Measurements from ENCODE around the gene CYP26C1.
A peak's percentile ranks its signal among the peaks of the same experiment; 100 is the strongest.

CYP26C1 gene

DNA sequence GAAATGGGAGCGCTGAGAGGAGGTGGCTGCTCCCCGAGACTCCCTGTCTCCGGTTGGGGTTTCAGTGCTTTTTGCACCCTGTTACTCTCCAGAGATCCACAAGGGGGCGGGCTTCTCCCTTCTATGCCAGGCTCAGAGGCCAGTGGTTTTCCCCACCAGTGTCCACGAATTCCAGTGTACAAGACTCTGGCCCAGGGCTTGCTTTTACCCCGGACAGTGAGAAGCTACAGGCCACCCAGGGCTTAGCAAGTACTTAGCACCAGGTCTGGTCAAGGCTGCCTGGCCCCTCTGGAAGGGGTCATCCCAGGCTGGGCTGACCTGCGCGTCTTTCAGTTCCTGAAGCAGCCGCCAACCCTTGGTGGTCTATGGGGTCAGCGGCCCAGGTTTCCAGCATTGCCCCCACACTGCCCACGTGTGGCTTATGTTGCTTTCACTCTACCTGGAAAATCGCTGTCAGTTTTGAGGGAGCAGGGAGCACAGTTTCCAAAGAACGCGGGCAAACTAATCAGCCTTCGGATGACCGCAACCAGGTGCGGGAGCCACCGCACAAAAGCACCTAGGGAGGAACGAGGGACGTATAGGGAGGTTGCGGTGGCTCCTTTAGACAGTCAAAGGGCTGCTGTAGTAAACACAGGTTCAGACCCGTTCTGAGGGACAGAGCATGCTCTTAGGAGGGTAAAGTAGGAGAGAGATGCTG lies 19.9 kb downstream of the CYP26C1 start:
- Mint-ChIP-seq H3K4me1 (ENCODE audit: low read depth) (peaks cover 7% of the 10 kb centered on the region), H3K27me3 (peaks cover 63% of the 10 kb centered on the region), H3K27ac (no peak overlapping the region), H3K4me3 (no peak overlapping the region), H3K36me3 (ENCODE audit: low read depth) (no peaks in the 10 kb centered on the region), H3K9me3 (no peaks in the 10 kb centered on the region)
- DNase-seq, result peak; percentile 67

DNA sequence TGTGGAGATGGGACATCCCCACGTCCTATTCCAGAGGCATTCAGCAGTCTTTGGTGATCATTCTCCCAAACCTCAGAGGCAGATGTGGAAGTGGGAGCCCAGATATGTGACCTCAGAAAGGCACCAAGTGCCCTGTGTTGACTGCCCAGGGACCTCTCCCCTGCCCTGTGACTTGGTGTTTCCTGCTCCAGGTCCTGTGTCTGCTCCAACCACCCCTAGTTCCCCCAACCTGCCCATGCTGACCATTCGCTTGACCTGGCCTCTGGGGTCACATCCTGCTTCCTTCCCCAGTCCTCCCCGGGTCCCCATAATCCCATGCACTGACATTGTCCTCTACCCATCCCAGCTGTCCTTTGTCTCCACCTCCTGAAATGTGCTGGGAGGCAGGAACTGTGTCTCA lies 20.7 kb downstream of the CYP26C1 start:
- no peak overlapping the region for H3K27ac Mint-ChIP-seq
- H3K27me3 Mint-ChIP-seq, result peaks cover 55% of the 10 kb centered on the region
- DNase-seq, result no peak
- no peaks in the 10 kb centered on the region for H3K9me3 Mint-ChIP-seq
- H3K4me1 Mint-ChIP-seq (ENCODE audit: low read depth), result peaks cover 2% of the 10 kb centered on the region
- H3K36me3 Mint-ChIP-seq (ENCODE audit: low read depth), result no peaks in the 10 kb centered on the region
- no peak overlapping the region for H3K4me3 Mint-ChIP-seq

DNA sequence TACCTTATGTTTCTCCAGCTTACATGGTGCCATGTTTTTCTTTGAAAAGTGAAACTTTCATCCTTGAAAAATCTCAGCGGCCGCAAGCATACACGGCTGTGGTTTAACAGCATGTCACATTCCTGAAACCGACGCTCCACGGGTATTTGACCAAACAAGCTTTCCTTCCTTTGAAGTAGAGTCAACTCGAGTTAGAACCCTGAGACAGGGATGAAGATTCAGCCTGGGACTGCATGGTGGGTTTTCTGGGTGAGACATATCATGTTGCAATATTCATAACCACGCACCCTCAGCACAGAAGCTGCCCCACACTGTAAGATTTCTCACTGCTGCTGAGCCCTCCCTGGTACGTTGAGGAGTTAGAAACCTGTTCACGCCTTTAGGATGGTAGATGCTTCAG lies 21.2 kb downstream of the CYP26C1 start:
- Mint-ChIP-seq H3K27me3 (peaks cover 50% of the 10 kb centered on the region), H3K4me3 (no peak overlapping the region), H3K36me3 (ENCODE audit: low read depth) (no peaks in the 10 kb centered on the region), H3K9me3 (no peaks in the 10 kb centered on the region), H3K4me1 (ENCODE audit: low read depth) (peaks cover 2% of the 10 kb centered on the region), H3K27ac (no peak overlapping the region)
- DNase-seq, result no peak

DNA sequence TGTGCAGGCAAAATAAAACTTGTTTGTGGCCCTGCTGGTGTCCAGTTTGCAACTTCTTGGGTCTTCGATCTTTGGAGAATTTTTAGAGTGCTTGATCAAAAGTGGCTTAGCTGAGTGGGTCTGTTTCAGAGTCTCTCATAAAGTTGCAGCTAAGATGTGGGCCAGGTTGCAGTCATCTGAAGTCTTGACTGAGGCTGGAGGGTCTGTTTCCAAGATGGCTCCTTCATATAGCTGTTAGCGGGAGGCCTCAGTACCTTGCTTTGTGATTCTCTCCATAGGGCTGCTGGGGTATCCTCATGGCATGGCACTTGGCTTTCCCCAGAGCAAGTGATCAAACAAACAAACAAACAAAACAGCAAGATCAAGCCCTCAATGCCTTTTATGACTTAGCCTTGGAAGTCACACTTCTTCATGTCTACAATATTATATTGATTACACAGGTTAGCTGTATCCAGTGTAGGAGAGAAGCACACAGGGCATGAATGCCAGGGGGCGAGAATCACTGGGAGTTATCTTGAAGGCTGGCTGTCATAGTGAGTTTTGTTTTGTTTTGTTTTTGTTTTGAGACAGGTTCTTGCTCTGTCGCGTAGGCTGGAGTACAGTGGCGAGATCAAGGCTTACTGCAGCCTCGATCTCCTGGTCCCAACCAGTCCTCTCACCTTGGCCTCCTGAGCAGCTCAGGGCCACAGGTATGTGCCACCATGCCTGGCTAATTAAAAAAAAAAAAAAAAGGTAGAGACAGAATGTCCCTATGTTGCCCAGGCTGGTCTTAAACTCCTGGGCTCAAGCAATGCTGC lies 23.3 kb downstream of the CYP26C1 start:
- Mint-ChIP-seq H3K27me3 (peaks cover 34% of the 10 kb centered on the region), H3K36me3 (ENCODE audit: low read depth) (no peaks in the 10 kb centered on the region), H3K9me3 (no peaks in the 10 kb centered on the region), H3K4me1 (ENCODE audit: low read depth) (peaks cover 2% of the 10 kb centered on the region), H3K4me3 (no peak overlapping the region), H3K27ac (no peak overlapping the region)
- no peak for DNase-seq

DNA sequence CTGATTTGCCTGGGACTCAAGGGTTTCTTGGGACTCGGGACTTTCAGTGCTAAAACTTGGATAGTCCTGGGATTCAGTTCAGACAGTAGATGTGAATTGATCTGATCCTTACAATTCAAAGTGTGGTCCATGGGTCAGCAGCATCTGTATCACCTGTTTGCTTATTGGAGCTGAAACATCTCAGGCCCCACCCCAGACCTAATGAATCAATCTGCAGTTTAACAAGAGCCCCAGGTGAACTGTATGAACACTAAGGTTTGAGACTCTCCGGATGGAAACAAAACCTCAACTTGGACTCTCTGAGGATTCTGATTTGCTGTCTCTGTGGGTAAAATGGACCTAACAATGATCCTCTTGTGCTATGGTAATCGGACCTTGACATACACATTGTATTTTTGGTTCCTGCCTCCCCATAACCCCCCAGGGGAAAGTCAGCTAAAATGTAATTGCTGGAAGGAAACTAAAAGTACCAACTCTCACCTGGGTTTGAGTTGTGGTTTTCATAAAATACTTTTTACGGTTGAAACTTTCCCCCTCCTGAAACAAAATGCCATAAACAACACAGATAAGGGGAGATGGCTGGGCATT lies 24.8 kb downstream of the CYP26C1 start:
- Mint-ChIP-seq H3K27me3 (peaks cover 25% of the 10 kb centered on the region), H3K36me3 (ENCODE audit: low read depth) (no peaks in the 10 kb centered on the region), H3K9me3 (no peaks in the 10 kb centered on the region), H3K4me3 (no peak overlapping the region), H3K4me1 (ENCODE audit: low read depth) (no peaks in the 10 kb centered on the region), H3K27ac (no peak overlapping the region)
- DNase-seq, result no peak

DNA sequence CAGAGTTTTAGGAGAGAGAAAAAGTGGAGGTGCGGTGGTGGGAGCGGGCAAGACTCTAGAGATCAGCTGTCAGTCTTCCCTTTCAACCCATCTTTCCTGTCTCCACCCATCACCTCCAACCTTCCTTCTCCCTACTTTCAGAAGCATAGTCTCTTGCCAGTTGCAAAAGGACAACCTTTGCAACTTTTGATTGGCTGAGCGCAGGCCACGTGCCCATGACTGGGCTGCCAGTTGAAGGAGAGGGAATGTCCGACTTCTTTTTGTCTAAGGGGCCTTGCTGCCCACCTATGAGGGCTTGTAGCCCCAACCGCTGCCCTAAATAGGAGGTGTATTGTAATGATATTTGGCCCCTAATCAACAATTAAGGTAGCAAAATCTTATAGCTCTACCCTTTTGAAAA lies 25.7 kb downstream of the CYP26C1 start:
- no peaks in the 10 kb centered on the region for H3K9me3 Mint-ChIP-seq
- DNase-seq, result no peak
- no peak overlapping the region for H3K27ac Mint-ChIP-seq
- H3K4me1 Mint-ChIP-seq (ENCODE audit: low read depth), result no peaks in the 10 kb centered on the region
- H3K27me3 Mint-ChIP-seq, result peaks cover 16% of the 10 kb centered on the region
- H3K4me3 Mint-ChIP-seq, result no peak overlapping the region
- no peaks in the 10 kb centered on the region for H3K36me3 Mint-ChIP-seq (ENCODE audit: low read depth)

DNA sequence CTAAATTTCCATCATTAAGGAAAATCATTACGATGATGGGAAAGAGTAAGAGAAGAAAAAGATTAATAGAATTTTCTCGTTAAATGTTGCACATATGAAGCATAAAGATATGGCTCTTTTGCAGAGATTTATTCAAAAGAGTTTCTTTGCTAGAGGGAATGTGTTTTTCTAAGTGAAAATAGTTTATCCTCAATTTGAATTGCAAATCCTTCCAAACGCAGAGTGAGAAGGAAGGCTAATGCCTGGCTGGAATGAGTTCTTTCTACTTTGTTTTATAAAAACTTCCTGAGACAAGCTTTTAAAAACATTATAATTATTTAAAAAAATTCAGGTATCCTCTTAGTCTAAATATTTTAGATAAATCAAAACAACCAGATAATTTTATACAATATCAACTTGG lies 27.2 kb downstream of the CYP26C1 start:
- H3K27ac Mint-ChIP-seq, result no peak overlapping the region
- H3K4me1 Mint-ChIP-seq (ENCODE audit: low read depth), result no peaks in the 10 kb centered on the region
- H3K27me3 Mint-ChIP-seq, result peaks cover 10% of the 10 kb centered on the region
- H3K9me3 Mint-ChIP-seq, result no peaks in the 10 kb centered on the region
- no peak for DNase-seq
- no peak overlapping the region for H3K4me3 Mint-ChIP-seq
- H3K36me3 Mint-ChIP-seq (ENCODE audit: low read depth), result no peaks in the 10 kb centered on the region

DNA sequence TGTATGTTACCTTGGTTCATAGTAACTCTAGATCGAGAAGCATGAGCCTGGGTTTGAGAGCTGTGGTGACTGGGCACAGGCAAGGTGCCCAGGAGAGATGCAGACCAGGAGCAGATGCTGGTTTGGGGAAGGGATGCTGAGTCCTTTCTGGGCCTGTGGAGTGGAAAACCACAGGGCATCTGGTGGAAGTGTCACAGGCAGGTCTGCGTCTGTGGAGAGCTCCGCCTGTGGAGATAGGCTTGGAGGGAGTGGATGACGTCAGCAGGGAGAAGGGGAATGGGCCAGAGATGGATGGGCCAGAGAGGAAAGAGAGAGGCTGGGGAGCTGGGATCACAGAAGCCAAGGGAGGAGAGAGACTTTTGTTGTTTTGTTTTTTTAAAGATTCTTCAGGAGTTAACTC lies 27.9 kb downstream of the CYP26C1 start:
- H3K9me3 Mint-ChIP-seq, result no peaks in the 10 kb centered on the region
- no peak overlapping the region for H3K27ac Mint-ChIP-seq
- H3K4me3 Mint-ChIP-seq, result no peak overlapping the region

DNA sequence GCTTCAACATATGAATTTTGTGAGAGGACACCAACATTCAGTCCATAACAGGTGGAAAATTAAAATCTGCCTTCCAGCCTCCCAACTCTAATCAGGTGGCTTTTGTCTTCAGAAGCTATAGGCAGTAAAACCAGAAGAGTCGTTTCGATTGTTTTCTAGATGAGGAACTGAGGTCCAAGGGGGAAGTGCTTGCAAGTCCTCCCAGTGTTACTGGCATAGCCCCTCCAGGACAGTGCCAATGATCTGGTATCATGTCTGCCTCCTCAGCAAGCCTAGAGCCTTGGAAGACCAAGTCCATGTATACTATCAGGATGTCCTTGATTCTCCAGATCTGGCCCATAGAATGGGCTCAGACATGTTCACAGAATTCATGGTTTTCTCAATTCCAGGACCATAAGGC lies 30.0 kb downstream of the CYP26C1 start:
- H3K27ac Mint-ChIP-seq, result no peak overlapping the region
- no peak for DNase-seq
- no peaks in the 10 kb centered on the region for H3K9me3 Mint-ChIP-seq
- no peaks in the 10 kb centered on the region for H3K36me3 Mint-ChIP-seq (ENCODE audit: low read depth)
- H3K27me3 Mint-ChIP-seq, result peaks cover 10% of the 10 kb centered on the region
- H3K4me3 Mint-ChIP-seq, result no peak overlapping the region
- H3K4me1 Mint-ChIP-seq (ENCODE audit: low read depth), result no peaks in the 10 kb centered on the region

More for the DNA sequence above, 27.9 kb downstream of the CYP26C1 start:
- peaks cover 6% of the 10 kb centered on the region for H3K27me3 Mint-ChIP-seq
- no peak for DNase-seq
- no peaks in the 10 kb centered on the region for H3K36me3 Mint-ChIP-seq (ENCODE audit: low read depth)
- H3K4me1 Mint-ChIP-seq (ENCODE audit: low read depth), result no peaks in the 10 kb centered on the region

DNA sequence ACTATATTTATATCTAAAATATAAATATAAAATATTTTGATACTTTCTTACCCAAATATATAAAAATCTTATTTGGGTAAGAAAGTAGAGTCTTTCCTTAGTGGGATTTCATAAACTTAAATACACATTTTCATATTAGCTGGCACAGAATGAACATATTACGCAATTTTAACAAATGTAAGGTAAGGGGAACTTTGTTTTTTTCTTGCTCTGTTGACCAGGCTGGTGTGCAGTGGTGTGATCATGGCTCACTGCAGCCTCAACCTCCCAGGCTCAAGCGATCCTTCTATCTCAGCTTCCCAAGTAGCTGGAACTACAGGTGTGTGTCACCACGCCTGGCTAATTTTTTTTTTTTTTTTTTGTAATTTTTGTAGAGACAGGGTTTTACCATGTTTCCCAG lies 31.4 kb downstream of the CYP26C1 start:
- no peaks in the 10 kb centered on the region for H3K36me3 Mint-ChIP-seq (ENCODE audit: low read depth)
- H3K4me3 Mint-ChIP-seq, result no peak overlapping the region
- H3K27ac Mint-ChIP-seq, result no peak overlapping the region
- DNase-seq, result no peak
- H3K4me1 Mint-ChIP-seq (ENCODE audit: low read depth), result no peaks in the 10 kb centered on the region
- H3K27me3 Mint-ChIP-seq, result peaks cover 10% of the 10 kb centered on the region
- no peaks in the 10 kb centered on the region for H3K9me3 Mint-ChIP-seq

DNA sequence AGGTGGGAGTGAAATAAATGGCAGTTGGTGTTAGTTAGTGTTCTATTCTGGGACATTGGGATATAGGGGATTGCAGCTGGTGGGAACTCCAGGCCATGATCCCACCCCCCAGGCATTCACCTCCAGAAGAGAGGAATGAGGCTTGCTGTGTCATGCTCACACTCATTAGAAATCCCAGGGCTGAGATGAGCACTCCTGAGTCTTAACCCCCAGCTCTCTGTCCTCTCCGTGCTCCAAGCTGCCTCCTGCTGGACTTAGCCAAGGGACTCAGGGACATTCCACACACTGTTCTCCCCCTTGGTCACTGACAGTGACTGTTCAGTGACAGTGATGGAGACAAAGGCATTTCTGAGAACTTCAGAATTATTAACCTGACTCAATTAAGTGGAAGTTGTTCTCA lies 34.6 kb downstream of the CYP26C1 start:
- Mint-ChIP-seq H3K27ac (no peak overlapping the region), H3K4me3 (no peak overlapping the region), H3K4me1 (ENCODE audit: low read depth) (no peaks in the 10 kb centered on the region), H3K36me3 (ENCODE audit: low read depth) (no peaks in the 10 kb centered on the region), H3K27me3 (peaks cover 3% of the 10 kb centered on the region), H3K9me3 (no peaks in the 10 kb centered on the region)
- DNase-seq, result no peak

DNA sequence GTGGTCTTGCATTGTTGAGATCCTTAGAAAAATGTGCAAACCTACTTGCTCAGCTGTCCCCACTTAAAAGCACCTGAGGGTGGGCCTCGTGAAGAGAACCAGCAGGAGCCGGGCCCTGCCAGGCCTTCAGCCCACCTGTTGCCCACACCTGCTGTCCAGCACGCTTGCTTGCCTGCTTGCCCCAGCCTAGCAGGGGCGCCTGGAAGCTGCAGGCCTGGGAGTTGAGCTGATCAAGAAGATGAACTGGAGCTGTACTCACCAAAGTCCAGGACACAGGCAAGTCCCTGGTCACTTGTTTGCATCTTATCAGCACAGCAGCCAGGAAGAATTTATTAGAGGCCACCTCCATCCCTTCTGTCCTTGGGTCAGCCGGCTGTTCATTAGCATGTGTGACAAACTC lies 36.3 kb downstream of the CYP26C1 start:
- no peaks in the 10 kb centered on the region for H3K9me3 Mint-ChIP-seq
- H3K27ac Mint-ChIP-seq, result no peak overlapping the region
- H3K36me3 Mint-ChIP-seq (ENCODE audit: low read depth), result no peaks in the 10 kb centered on the region
- H3K4me1 Mint-ChIP-seq (ENCODE audit: low read depth), result no peaks in the 10 kb centered on the region
- peaks cover 3% of the 10 kb centered on the region for H3K27me3 Mint-ChIP-seq
- no peak for DNase-seq
- no peak overlapping the region for H3K4me3 Mint-ChIP-seq

DNA sequence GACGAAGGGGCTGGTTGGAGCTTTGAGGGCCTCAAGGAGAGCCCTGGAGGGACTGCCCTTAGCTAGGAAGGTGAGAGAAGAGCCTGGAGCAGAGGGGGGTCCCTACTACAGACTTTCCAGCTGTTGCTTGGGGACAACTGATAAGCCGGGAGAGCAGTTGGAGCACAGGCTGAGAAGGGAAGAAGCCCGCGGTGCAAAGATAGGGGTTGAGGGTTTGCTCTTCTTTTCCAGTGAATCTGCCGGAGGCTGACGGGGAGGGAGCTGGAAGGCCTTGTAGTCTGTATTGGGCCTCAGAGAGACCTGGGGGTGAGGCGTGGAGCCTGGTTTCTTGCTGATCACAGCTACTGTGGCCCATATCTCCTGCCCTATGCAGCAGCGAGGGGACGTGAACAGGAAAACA lies 36.8 kb downstream of the CYP26C1 start:
- H3K4me1 Mint-ChIP-seq (ENCODE audit: low read depth), result no peaks in the 10 kb centered on the region
- no peaks in the 10 kb centered on the region for H3K9me3 Mint-ChIP-seq
- no peak overlapping the region for H3K4me3 Mint-ChIP-seq
- no peaks in the 10 kb centered on the region for H3K36me3 Mint-ChIP-seq (ENCODE audit: low read depth)
- H3K27me3 Mint-ChIP-seq, result peaks cover 3% of the 10 kb centered on the region
- no peak overlapping the region for H3K27ac Mint-ChIP-seq
- DNase-seq, result no peak

DNA sequence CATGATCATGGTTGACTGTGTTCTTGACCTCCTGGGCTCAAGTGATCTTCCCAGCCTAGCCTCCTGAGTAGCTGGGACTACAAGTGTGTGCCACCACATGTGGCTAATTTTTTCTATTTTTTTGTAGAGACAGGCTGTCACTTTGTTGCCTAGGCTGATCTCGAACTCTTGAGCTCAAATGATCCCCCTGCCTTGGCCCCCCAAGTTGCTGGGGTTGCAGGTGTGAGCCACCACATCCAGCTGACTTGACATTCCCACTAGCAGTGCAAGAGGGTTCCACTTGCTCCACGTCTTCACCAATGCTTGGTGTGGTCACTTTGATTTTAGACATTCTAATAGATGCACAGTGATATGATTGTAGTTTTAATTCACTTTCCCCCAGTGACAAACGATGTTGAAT lies 38.2 kb downstream of the CYP26C1 start:
- H3K36me3 Mint-ChIP-seq (ENCODE audit: low read depth), result no peaks in the 10 kb centered on the region
- H3K27me3 Mint-ChIP-seq, result peaks cover 2% of the 10 kb centered on the region
- no peak overlapping the region for H3K27ac Mint-ChIP-seq
- H3K4me1 Mint-ChIP-seq (ENCODE audit: low read depth), result no peaks in the 10 kb centered on the region
- DNase-seq, result no peak
- no peaks in the 10 kb centered on the region for H3K9me3 Mint-ChIP-seq
- H3K4me3 Mint-ChIP-seq, result no peak overlapping the region

DNA sequence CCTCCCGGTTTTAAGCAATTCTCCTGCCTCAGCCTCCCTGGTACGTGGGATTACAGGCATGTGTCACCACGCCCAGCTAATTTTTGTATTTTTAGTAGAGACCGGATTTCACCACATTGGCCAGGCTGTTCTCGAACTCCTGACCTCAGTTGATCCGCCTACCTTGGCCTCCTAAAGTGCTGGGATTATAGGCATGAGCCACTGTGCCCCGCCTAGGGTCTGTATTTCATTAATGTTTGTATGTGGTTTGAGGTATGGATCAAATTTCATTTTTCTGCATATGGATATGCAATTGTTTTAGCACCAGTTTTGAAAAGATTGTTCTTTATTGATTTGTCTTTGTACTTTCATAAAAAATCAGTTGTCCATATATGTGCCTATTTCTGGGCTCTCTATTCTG lies 39.1 kb downstream of the CYP26C1 start:
- Mint-ChIP-seq H3K4me3 (no peak overlapping the region), H3K27me3 (no peaks in the 10 kb centered on the region), H3K4me1 (ENCODE audit: low read depth) (no peaks in the 10 kb centered on the region), H3K27ac (no peak overlapping the region), H3K36me3 (ENCODE audit: low read depth) (no peaks in the 10 kb centered on the region), H3K9me3 (no peaks in the 10 kb centered on the region)
- DNase-seq, result no peak

Measured in activated T-cell treated with anti-CD3 and anti-CD28 coated beads, Interleukin-2, amount 50 U/mL, for 24 hours (primary cell).